SHP77 (cell line): ENCODE data around the gene APOBEC3H.

ENCODE experiments used
- DNase-seq, 2 experiments: peaks; one replicate each; lab custom pipeline; 2025; lab: John Stamatoyannopoulos, UW

Gene APOBEC3H

DNA sequence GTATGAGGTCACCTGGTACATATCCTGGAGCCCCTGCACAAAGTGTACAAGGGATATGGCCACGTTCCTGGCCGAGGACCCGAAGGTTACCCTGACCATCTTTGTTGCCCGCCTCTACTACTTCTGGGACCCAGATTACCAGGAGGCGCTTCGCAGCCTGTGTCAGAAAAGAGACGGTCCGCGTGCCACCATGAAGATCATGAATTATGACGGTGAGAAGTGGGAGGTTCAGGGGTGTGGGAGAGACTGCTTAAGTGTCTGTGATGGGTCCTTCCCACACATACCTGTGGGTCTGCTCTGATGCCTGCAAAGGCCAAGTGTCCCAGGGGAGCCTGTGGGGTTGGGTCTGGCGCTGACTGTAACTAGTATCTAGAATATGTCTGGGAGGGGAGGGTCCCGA lies 16.0 kb upstream of the APOBEC3H start:
- no peak for DNase-seq

GRCh38 chr22:39081598-39081997 lies 15.4 kb upstream of the APOBEC3H start:
- no peak for DNase-seq

- no peak for DNase-seq
Observed at GRCh38 chr22:39083212-39084165, 13.6 kb upstream of the APOBEC3H start.

GRCh38 chr22:39084666-39085065 lies 12.4 kb upstream of the APOBEC3H start:
- DNase-seq: no peak

- DNase-seq: no peak
Observed at GRCh38 chr22:39087098-39087497, 9.9 kb upstream of the APOBEC3H start.

- peak in 1 of 2 experiments; percentile 46 for DNase-seq
Observed at GRCh38 chr22:39087881-39088684, 9.0 kb upstream of the APOBEC3H start.

DNA sequence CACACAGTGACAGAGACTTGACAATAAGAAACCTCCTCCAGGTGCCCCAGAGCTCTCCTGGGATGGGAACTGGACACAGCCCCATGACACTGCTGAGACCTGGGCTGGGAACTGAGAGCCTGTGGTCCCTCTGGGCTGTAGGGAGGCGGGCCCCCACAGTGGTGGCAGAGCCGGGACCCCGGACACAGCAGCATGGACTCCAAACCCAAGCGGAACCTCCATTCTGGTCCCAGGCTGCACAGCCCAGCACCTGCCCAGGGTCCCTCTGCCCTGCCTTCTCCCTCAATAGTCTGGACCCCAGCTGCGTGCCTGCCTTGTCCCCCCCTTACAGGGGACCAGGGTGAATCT lies 8.4 kb upstream of the APOBEC3H start:
- DNase-seq: no peak

DNA sequence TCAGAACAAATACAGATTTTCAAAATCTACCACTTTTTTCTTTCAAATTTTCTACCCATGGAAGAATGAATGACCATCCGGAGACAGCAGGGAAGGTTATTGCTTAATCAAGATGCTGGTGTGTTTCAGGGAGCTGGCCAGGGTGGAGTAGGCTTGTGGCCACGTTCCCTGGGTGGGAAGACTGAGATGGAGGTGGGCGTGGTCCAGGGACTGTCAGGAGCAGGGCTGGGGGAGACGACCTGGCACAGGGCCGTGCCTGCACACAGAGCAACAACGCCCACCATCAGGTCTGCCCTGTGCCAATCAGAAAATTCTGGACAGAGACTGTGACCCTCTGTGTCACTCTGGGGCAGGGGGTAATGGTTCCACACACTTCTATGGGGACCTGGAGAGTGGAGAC lies 7.1 kb upstream of the APOBEC3H start:
- DNase-seq: no peak

- no peak for DNase-seq
Observed at GRCh38 chr22:39090426-39091064, 6.5 kb upstream of the APOBEC3H start.

GRCh38 chr22:39091126-39092081 lies 5.6 kb upstream of the APOBEC3H start:
- DNase-seq: no peak

GRCh38 chr22:39092111-39092862 lies 4.8 kb upstream of the APOBEC3H start:
- no peak for DNase-seq

DNA sequence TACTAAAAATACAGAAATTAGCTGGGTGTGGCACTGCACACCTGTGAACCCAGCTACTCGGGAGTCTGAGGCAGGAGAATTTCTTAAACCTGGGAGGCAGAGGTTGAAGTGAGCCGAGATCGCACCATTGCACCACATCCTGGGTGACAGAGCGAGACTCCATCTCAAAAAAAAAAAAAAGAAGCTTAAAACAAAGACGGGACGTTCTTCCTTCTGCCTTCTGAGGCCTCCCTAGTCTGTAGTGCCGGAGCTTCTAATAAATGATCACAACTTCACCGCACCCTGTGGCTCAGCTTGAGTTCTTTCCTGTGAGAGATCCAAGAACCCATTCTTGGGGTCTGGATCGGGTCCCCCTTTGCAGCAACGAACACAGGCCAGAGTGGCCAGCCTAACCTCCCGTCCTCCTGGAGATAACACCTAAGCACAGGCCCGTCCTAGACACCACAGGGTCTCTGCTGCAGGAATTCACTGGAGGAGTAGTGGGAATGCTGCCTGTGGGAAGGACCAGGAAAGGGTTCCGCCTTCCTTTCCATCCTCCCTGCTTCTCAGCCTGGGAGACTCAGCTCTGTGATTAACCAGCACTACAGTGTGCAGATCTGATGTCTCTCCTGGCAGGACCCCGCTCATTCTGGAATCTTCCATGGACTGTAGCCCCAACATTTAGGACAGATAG lies 2.2 kb upstream of the APOBEC3H start:
- DNase-seq: no peak

GRCh38 chr22:39095971-39096370 lies 1.1 kb upstream of the APOBEC3H start:
- DNase-seq: no peak

- no peak for DNase-seq
Observed at GRCh38 chr22:39098026-39098425, 982 bp downstream of the APOBEC3H start.

GRCh38 chr22:39098576-39098975 lies 1.5 kb downstream of the APOBEC3H start:
- DNase-seq: no peak

- no peak for DNase-seq
Observed at GRCh38 chr22:39101226-39101625, 4.2 kb downstream of the APOBEC3H start.

DNA sequence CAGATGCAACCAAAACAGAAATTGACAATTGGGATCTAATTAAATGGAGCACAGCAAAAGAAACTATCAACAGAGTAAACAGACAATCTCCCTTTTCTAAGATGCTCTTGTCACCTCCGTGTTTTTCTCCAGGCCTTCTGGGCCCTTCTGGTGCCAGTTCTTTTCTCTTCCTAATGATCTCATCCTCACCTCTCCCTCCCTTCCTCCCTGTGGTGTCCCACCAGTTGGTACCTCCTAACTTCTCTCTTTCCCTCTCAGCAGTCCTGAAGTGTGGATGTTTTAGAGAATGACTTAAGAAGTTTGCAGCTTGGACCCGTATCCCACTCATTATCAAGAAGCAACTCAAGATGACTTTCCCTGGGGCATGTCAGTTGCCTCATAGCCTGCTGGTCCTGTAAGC lies 6.4 kb downstream of the APOBEC3H start:
- DNase-seq: no peak

DNA sequence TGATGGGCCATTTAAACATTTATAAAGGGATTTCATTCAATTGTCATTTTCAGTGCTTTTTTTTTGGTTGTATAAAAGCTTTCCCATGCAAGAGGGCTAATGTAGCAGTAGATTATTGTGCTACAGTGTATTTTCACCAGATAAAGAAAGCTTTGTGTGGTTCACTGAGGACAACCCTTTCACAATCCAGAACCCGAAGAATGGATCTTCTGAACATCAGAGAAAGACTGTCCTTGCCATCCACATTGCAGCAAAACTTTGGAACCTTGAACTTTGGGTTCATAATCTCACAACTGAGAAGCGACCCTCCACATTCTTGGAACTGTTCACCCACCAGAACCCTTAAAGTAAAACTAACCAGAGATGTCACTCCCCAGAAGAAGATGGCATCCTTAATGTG lies 9.3 kb downstream of the APOBEC3H start:
- DNase-seq: no peak

DNA sequence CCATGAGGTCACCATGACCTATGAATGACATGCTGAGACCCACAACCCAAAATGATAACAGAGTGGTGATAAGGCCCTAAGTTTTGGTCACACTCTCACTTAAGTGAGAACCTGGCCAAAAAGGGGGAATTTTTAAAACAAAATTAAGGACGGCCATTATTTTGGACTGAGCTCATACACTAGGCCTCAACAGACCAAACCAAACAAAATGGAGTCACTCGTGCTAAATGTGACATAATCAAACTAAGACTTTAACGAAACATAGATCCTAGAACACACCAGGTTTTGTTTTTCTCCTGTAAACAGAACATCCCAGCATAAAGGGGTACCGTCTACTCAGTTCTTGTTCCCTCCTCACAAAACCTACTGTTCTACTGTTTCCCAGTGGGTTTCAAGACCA lies 11.4 kb downstream of the APOBEC3H start:
- no peak for DNase-seq

- no peak for DNase-seq
Observed at GRCh38 chr22:39109361-39109760, 12.3 kb downstream of the APOBEC3H start.
